ENCODE results near the gene ZCCHC3. TPM values are rescaled to one million over a fixed set of nuclear protein-coding genes. Genes with fewer than 3 reads are reported as not detected.
A peak's percentile ranks its signal among the peaks of the same experiment; 100 is the strongest.

ZCCHC3 gene
- total and polyA plus RNA-seq, 3 donors from 2014 or later = 21.2 to 34.9 (median 29.1) TPM

DNA sequence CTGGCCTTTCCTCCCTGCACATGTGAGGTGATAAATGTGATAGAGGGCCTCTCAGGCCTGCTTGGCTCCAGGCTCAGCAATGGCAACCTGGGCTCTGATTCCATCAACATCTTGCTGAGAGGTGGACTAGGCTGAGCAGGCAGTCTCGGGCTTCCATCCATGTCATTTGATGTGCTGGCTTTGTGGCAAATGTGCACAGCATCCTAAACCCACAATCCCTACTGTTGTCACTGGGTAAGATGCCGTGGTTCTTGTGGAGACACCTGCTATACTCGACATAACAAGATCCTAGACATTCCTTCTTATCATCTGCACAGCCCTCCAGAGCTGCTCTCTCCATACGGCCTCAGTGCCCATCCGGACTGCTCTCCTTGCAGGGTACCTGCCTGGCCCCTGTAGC lies 2.8 kb upstream of the ZCCHC3 start:
- H3K36me3 ChIP-seq (ENCODE audit: low read depth, missing control alignments) = no peaks in the 10 kb centered on the region
- TF ChIP-seq, protein P1, sequence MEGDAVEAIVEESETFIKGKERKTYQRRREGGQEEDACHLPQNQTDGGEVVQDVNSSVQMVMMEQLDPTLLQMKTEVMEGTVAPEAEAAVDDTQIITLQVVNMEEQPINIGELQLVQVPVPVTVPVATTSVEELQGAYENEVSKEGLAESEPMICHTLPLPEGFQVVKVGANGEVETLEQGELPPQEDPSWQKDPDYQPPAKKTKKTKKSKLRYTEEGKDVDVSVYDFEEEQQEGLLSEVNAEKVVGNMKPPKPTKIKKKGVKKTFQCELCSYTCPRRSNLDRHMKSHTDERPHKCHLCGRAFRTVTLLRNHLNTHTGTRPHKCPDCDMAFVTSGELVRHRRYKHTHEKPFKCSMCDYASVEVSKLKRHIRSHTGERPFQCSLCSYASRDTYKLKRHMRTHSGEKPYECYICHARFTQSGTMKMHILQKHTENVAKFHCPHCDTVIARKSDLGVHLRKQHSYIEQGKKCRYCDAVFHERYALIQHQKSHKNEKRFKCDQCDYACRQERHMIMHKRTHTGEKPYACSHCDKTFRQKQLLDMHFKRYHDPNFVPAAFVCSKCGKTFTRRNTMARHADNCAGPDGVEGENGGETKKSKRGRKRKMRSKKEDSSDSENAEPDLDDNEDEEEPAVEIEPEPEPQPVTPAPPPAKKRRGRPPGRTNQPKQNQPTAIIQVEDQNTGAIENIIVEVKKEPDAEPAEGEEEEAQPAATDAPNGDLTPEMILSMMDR (IDR thresholded peaks at IDR 0.05) = no peak
- TF ChIP-seq POLR2A (IDR thresholded peaks at IDR 0.05) = no peak
- DNase-seq = no peak
- intact Hi-C loops (cut with DNase I; ENCODE audit: low total_unique reads) = no loop called here
- H3K9me3 ChIP-seq = no peaks in the 10 kb centered on the region
- no peak overlapping the region for H3K27ac ChIP-seq
- no peak overlapping the region for H3K4me3 ChIP-seq
- 87 to 89% methylated on average over 5 of the region's 5 CpGs for WGBS, 2 donors
- H3K4me1 ChIP-seq = peaks cover 18% of the 10 kb centered on the region
- no peaks in the 10 kb centered on the region for H3K27me3 ChIP-seq

DNA sequence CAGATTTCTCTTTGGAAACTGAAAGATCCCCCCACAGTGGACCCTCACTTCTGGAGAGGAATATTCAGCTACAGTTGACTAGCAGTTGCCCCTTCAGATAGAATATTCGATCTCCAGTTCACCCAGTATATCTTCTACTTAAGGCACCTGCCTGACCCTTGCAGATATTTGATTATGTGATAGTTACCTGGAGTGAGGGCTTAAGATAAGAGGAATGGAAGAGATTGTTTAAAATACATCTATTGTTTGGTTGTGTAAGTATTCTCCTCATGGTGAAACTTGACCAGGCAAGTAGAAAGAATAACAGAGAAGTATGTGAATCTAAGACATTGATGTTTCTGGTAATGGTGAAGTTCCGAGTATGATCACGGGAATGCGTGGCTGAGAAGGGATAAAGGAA lies 1.6 kb upstream of the ZCCHC3 start:
- H3K27ac ChIP-seq = no peak overlapping the region
- H3K4me3 ChIP-seq = peak overlapping the region in 1 of 2 donors; percentile 89
- H3K27me3 ChIP-seq = no peaks in the 10 kb centered on the region
- TF ChIP-seq, protein P1 (IDR thresholded peaks at IDR 0.05) = no peak
- TF ChIP-seq POLR2A (IDR thresholded peaks at IDR 0.05) = no peak
- H3K36me3 ChIP-seq (ENCODE audit: low read depth, missing control alignments) = no peaks in the 10 kb centered on the region
- intact Hi-C loops (cut with DNase I; ENCODE audit: low total_unique reads) = no loop called here
- H3K4me1 ChIP-seq = peaks cover 27% of the 10 kb centered on the region
- 53 to 75% methylated on average over 4 of the region's 4 CpGs for WGBS, 2 donors
- no peaks in the 10 kb centered on the region for H3K9me3 ChIP-seq
- DNase-seq = no peak

DNA sequence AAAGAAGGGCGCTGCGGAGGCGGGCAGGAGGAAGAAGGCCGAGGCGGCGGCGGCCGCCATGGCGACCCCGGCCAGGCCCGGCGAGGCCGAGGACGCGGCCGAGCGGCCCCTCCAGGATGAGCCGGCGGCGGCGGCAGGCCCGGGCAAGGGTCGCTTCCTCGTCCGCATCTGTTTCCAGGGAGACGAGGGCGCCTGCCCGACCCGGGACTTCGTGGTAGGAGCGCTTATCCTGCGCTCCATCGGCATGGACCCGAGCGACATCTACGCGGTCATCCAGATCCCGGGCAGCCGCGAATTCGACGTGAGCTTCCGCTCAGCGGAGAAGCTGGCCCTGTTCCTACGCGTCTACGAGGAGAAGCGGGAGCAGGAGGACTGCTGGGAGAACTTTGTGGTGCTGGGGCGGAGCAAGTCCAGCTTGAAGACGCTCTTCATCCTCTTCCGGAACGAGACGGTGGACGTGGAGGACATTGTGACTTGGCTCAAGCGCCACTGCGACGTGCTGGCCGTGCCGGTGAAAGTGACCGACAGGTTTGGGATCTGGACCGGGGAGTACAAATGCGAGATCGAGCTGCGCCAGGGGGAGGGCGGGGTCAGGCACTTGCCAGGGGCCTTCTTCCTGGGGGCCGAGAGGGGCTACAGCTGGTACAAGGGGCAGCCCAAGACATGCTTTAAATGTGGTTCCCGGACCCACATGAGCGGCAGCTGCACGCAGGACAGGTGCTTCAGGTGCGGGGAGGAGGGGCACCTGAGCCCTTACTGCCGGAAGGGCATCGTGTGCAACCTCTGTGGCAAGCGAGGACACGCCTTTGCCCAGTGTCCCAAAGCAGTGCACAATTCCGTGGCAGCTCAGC lies 780 bp downstream of the ZCCHC3 start:
- peak overlapping the region; percentile 98 to 100 for H3K27ac ChIP-seq
- H3K4me1 ChIP-seq = peaks cover 33% of the 10 kb centered on the region
- peak overlapping the region; percentile 89 to 90 for H3K4me3 ChIP-seq
- no peaks in the 10 kb centered on the region for H3K27me3 ChIP-seq
- TF ChIP-seq POLR2A (IDR thresholded peaks at IDR 0.05) = no peak
- TF ChIP-seq, protein P1 (IDR thresholded peaks at IDR 0.05) = no peak
- peak; percentile 60 for DNase-seq
- H3K36me3 ChIP-seq (ENCODE audit: low read depth, missing control alignments) = no peaks in the 10 kb centered on the region
- intact Hi-C loops (cut with DNase I; ENCODE audit: low total_unique reads) = no loop called here
- H3K9me3 ChIP-seq = no peaks in the 10 kb centered on the region
- 0% methylated on average over 9 to 75 of the region's 75 CpGs for WGBS, 2 donors

DNA sequence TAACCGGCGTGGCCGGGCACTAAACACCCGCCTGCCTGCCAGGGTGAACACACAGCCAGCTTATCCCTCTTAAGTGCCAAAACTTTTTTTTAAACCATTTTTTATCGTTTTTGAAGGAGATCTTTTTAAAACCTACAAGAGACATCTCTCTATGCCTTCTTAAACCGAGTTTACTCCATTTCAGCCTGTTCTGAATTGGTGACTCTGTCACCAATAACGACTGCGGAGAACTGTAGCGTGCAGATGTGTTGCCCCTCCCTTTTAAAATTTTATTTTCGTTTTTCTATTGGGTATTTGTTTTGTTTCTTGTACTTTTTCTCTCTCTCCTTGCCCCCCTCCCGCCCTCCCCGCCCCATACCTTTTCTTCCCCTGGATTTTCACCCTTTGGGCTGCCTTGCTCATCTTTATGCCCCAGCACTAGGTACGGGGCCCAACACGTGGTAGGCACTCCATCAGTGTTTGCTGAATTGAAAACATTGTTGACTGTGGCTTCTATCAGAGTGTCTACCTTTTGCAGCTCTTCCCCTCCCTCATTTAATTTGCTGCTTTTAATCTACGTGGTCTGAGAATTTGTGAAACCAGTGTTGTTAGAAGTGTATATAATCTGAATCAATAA lies 1.5 kb downstream of the ZCCHC3 start:
- H3K9me3 ChIP-seq = no peaks in the 10 kb centered on the region
- H3K27ac ChIP-seq = peak overlapping the region; percentile 98 to 100
- intact Hi-C loops (cut with DNase I; ENCODE audit: low total_unique reads) = no loop called here
- DNase-seq = no peak
- no peaks in the 10 kb centered on the region for H3K36me3 ChIP-seq (ENCODE audit: low read depth, missing control alignments)
- H3K4me1 ChIP-seq = peaks cover 33% of the 10 kb centered on the region
- 2 to 3% methylated on average over 15 of the region's 15 CpGs for WGBS, 2 donors
- TF ChIP-seq, protein P1 (IDR thresholded peaks at IDR 0.05) = no peak
- no peak for TF ChIP-seq POLR2A (IDR thresholded peaks at IDR 0.05)
- H3K27me3 ChIP-seq = no peaks in the 10 kb centered on the region
- H3K4me3 ChIP-seq = peak overlapping the region; percentile 89 to 90

Data from testis (tissue), 3 donors.